ENCODE data around the gene RFC3. TPM values are rescaled to one million over a fixed set of nuclear protein-coding genes. Genes with fewer than 3 reads are reported as not detected.

RFC3 gene
- total RNA-seq, 1 experiment from 2014 or later = 30.8 TPM

DNA sequence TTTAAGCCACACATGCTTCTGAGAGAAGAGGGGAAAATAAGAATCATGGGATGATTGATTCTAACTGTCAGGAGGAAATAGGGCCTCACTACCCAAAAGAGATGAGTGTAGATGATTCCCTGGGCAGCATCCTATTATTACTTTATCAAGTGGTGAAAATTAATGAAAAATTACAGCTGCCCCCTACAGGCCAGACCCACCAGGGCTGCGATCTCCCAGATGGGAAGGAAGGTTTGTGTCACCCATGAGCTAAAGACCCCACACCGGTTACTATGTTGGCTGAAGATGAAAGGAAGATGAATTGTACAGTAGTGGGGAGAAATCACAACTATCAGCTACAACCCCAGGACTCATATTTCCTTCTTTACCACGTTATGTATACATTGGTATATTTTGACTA is 49.5 kb downstream of the RFC3 start:
- CTCF ChIA-PET = interaction anchor here (0.6 kb wide), 1 partner anchor 684 kb away, joined by 3 read pairs; no protein-coding TSS in a partner anchor
- Mint-ChIP-seq H3K4me3 (ENCODE audit: low read depth, unreplicated experiment) (no peak overlapping the region), H3K27ac (ENCODE audit: unreplicated experiment) (no peak overlapping the region), H3K4me1 (ENCODE audit: low read depth, unreplicated experiment) (no peaks in the 10 kb centered on the region), H3K9me3 (ENCODE audit: low read depth, unreplicated experiment) (no peaks in the 10 kb centered on the region), H3K27me3 (ENCODE audit: unreplicated experiment) (no peaks in the 10 kb centered on the region), H3K36me3 (ENCODE audit: insufficient read depth, unreplicated experiment) (no peaks in the 10 kb centered on the region)
- TF ChIP-seq, protein P1, sequence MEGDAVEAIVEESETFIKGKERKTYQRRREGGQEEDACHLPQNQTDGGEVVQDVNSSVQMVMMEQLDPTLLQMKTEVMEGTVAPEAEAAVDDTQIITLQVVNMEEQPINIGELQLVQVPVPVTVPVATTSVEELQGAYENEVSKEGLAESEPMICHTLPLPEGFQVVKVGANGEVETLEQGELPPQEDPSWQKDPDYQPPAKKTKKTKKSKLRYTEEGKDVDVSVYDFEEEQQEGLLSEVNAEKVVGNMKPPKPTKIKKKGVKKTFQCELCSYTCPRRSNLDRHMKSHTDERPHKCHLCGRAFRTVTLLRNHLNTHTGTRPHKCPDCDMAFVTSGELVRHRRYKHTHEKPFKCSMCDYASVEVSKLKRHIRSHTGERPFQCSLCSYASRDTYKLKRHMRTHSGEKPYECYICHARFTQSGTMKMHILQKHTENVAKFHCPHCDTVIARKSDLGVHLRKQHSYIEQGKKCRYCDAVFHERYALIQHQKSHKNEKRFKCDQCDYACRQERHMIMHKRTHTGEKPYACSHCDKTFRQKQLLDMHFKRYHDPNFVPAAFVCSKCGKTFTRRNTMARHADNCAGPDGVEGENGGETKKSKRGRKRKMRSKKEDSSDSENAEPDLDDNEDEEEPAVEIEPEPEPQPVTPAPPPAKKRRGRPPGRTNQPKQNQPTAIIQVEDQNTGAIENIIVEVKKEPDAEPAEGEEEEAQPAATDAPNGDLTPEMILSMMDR (IDR thresholded peaks at IDR 0.05; ENCODE audit: unreplicated experiment) = no peak
- BruUV-seq (replicated peaks) = no TSS peak
- intact Hi-C loops (cut with micrococcal nuclease; ENCODE audit: unreplicated experiment) = no loop called here
- no peak for DNase-seq

DNA sequence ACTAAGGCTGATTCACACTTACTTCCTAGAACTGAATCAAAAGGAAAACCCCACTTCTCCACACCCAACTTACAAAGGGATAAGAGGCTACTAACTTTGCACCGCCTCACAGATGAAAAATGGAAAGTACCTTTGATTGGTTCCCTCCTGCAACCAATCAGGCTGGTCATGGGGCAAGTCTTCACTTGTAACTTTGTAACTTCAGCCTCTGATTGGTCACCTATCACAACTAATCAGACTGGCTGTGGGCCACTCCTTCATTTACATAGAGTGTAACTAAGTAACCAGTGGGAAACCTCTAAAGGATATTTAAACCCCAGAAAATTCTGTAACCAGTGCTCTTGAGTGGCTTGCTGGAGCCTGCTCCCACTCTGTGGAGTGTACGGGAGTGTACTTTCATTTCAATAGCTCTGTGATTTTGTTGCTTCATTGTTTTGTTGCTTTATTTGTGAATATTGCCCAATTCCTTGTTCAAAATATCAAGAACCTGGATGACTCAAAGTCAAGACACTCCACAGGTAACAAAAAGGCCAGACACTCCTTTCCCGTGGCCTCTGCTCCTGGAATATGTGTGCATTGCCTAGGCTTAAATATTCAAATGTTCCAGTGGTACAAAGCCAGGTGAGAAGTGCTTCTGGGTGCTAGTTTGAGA is 50.5 kb downstream of the RFC3 start:
- no peak for DNase-seq
- TF ChIP-seq, protein P1 (IDR thresholded peaks at IDR 0.05; ENCODE audit: unreplicated experiment) = no peak
- no TSS peak for BruUV-seq (replicated peaks)
- intact Hi-C loops (cut with micrococcal nuclease; ENCODE audit: unreplicated experiment) = no loop called here
- Mint-ChIP-seq H3K27me3 (ENCODE audit: unreplicated experiment) (no peaks in the 10 kb centered on the region), H3K36me3 (ENCODE audit: insufficient read depth, unreplicated experiment) (no peaks in the 10 kb centered on the region), H3K4me3 (ENCODE audit: low read depth, unreplicated experiment) (no peak overlapping the region), H3K27ac (ENCODE audit: unreplicated experiment) (no peak overlapping the region), H3K9me3 (ENCODE audit: low read depth, unreplicated experiment) (no peaks in the 10 kb centered on the region), H3K4me1 (ENCODE audit: low read depth, unreplicated experiment) (no peaks in the 10 kb centered on the region)
- CTCF ChIA-PET = no interaction called here

DNA sequence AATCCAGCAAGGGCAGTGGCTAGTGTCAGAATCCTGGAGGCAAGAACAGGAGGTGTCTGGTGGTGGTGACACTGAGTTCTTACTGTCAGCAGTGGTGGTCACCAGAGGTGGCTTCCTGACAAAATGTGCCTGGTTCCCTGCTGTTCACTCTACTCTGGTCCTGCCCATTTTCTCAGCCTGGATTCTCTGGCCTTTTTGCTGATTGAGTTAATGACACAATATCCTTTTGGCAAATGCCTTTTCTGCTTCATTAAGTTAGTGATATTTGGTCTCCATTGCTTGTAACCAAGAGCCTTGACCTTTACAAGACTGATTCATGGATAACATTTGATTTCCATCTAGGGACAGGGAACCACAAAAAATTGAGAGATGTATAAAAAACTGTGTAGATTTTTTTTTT is 51.1 kb downstream of the RFC3 start:
- CTCF ChIA-PET = no interaction called here
- no peaks in the 10 kb centered on the region for H3K4me1 Mint-ChIP-seq (ENCODE audit: low read depth, unreplicated experiment)
- H3K4me3 Mint-ChIP-seq (ENCODE audit: low read depth, unreplicated experiment) = no peak overlapping the region
- H3K9me3 Mint-ChIP-seq (ENCODE audit: low read depth, unreplicated experiment) = no peaks in the 10 kb centered on the region
- no peak overlapping the region for H3K27ac Mint-ChIP-seq (ENCODE audit: unreplicated experiment)
- no peaks in the 10 kb centered on the region for H3K36me3 Mint-ChIP-seq (ENCODE audit: insufficient read depth, unreplicated experiment)
- no peaks in the 10 kb centered on the region for H3K27me3 Mint-ChIP-seq (ENCODE audit: unreplicated experiment)
- TF ChIP-seq, protein P1 (IDR thresholded peaks at IDR 0.05; ENCODE audit: unreplicated experiment) = no peak
- intact Hi-C loops (cut with micrococcal nuclease; ENCODE audit: unreplicated experiment) = no loop called here
- no peak for DNase-seq
- BruUV-seq (replicated peaks) = no TSS peak

DNA sequence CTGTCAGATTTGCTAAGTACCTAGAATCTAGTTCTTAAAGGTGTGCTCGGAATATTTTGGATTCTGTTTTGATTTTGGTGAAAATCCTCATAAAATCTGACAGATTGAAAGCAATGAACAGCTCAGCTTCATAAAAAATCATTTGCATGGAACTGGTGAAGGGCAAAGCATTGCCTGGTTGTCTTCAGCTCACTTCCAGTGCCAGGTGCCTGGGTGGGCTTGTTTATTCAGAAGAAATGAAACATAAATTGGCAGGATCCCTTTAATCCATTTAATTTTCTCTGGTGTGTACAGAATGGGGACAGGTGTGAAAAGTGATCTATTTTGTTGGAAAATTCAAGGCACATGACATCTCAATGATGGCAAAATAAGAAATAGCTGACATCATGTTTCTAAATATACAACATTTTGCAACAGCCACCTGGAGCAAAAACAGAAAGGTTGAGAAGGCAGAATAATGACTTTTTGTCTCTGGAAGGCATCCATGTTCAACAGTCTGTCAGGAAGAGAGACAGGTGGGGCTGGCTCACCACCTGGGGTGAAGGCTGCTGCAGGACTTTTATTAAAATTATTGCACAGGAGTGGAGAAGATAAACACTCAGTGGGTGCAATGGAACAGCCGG is 52.2 kb downstream of the RFC3 start:
- no TSS peak for BruUV-seq (replicated peaks)
- DNase-seq = no peak
- no peak overlapping the region for H3K27ac Mint-ChIP-seq (ENCODE audit: unreplicated experiment)
- H3K27me3 Mint-ChIP-seq (ENCODE audit: unreplicated experiment) = no peaks in the 10 kb centered on the region
- TF ChIP-seq, protein P1 (IDR thresholded peaks at IDR 0.05; ENCODE audit: unreplicated experiment) = no peak
- H3K4me1 Mint-ChIP-seq (ENCODE audit: low read depth, unreplicated experiment) = no peaks in the 10 kb centered on the region
- CTCF ChIA-PET = no interaction called here
- no peaks in the 10 kb centered on the region for H3K9me3 Mint-ChIP-seq (ENCODE audit: low read depth, unreplicated experiment)
- H3K36me3 Mint-ChIP-seq (ENCODE audit: insufficient read depth, unreplicated experiment) = no peaks in the 10 kb centered on the region
- H3K4me3 Mint-ChIP-seq (ENCODE audit: low read depth, unreplicated experiment) = no peak overlapping the region
- intact Hi-C loops (cut with micrococcal nuclease; ENCODE audit: unreplicated experiment) = no loop called here
